NCI-H748 (cell line): ENCODE data around the gene COL17A1.

Experiments
- DNase-seq: peaks from one replicate; lab custom pipeline; 2025; ENCODE audit not compliant: unreplicated experiment; lab: John Stamatoyannopoulos, UW

COL17A1 gene

GRCh38 chr10:103995134-103995533 is 90.5 kb downstream of the COL17A1 start:
- no peak for DNase-seq

DNA sequence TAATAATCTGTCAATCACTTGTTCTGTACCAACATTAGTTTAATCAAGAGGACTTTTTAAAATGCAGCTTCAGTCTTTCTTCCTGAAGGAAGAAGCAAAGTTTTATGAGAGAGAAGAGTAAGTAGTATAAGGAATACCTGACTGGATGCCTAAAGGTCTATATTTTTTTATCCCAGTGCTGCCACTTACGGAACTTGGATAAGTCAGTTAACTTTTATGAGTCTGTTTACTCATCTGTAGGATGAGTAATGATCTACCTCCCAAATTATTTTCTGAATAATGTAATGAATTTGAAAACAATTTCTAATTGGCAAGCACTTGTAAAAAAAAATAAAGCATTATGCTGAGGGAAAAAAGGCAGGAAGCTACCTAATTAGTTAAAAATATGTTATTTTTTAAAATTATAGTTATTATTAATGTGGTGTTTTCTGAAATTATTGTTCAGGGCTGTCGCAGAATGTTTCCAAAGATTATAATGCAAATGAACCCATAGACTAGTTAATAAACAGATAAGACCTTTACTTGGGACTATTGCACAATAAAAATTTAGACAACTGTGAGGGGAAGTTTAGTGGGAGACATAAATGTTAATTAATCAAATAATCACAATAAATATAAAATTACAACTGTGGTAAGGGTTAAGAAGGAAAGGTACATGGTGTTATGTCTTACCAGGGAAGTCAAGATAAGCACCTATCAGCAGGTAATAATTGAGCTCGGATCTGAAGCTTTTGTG is 94.1 kb downstream of the COL17A1 start:
- no peak for DNase-seq

DNA sequence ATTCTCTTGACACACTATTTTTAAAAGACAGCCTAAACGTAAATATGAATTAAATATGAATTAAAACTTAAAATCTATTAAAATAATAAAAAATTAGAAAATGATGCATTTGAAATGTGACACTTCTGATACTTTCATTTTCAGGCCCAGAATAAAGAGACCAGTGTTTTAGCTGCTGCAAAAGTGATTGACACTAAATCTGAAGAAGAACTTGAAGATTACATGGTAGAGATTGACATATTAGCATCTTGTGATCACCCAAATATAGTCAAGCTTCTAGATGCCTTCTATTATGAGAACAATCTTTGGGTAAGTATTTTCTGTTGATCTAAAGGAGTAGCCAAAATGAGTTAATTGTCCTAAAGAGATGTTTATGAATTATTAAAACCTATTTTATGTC is 95.1 kb downstream of the COL17A1 start:
- DNase-seq = no peak

- DNase-seq = no peak
These were observed 95.6 kb downstream of the COL17A1 start for GRCh38 chr10:103990121-103990520.

- DNase-seq = no peak
These were observed 99.3 kb downstream of the COL17A1 start for GRCh38 chr10:103986360-103986759.

- no peak for DNase-seq
These were observed 100.0 kb downstream of the COL17A1 start for GRCh38 chr10:103985726-103986125.

- DNase-seq = no peak
These were observed 102.2 kb downstream of the COL17A1 start for GRCh38 chr10:103983367-103983911.

DNA sequence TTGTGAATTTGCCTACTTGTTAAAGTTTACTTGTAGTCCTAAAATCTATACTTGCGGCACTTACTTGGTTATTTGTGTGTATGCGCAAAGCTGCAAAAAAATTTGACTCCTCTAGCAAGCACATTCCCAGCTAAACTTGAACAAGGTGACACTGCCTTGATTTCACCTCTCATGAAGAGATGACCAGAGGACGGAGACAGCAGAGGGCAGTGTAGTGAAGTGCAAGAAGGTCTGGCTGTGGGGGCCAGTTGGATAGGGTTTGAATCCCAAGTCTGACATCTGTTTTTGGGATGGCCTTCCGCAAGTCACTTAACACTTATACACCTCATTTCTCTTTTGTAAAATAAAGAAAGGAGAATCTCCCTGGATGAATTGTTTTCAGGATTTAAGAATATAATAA is 103.0 kb downstream of the COL17A1 start:
- peak; percentile 26 for DNase-seq
